ENCODE data around the gene CMA1.

CMA1 gene

GRCh38 chr14:24465805-24466204 is 42.3 kb downstream of the CMA1 start:
- Histone ChIP-seq H3K4me1 (ENCODE audit: control insufficient read depth, insufficient read depth, low read length) (no peaks in the 10 kb centered on the region), H3K9me3 (ENCODE audit: control insufficient read depth, insufficient read depth, low read length) (no peaks in the 10 kb centered on the region), H3K27me3 (ENCODE audit: control insufficient read depth, insufficient read depth, low read length) (no peaks in the 10 kb centered on the region), H3K27ac (ENCODE audit: low read length) (no peak overlapping the region), H3K4me3 (ENCODE audit: low read length) (no peak overlapping the region), H3K36me3 (ENCODE audit: control insufficient read depth, insufficient read depth, low read length) (no peaks in the 10 kb centered on the region)
- no peak for DNase-seq (ENCODE audit: low read depth, low spot score)
- WGBS (ENCODE audit: insufficient coverage, insufficient read length), result no CpG with 5 or more reads among the region's 3 CpGs

GRCh38 chr14:24465368-24465767 is 42.7 kb downstream of the CMA1 start:
- Histone ChIP-seq H3K27me3 (ENCODE audit: control insufficient read depth, insufficient read depth, low read length) (no peaks in the 10 kb centered on the region), H3K36me3 (ENCODE audit: control insufficient read depth, insufficient read depth, low read length) (no peaks in the 10 kb centered on the region), H3K9me3 (ENCODE audit: control insufficient read depth, insufficient read depth, low read length) (no peaks in the 10 kb centered on the region), H3K4me1 (ENCODE audit: control insufficient read depth, insufficient read depth, low read length) (no peaks in the 10 kb centered on the region), H3K27ac (ENCODE audit: low read length) (no peak overlapping the region), H3K4me3 (ENCODE audit: low read length) (no peak overlapping the region)
- DNase-seq (ENCODE audit: low read depth, low spot score), result no peak
- WGBS (ENCODE audit: insufficient coverage, insufficient read length), result no CpG with 5 or more reads among the region's 3 CpGs

GRCh38 chr14:24463884-24464785 is 43.9 kb downstream of the CMA1 start:
- Histone ChIP-seq H3K4me3 (ENCODE audit: low read length) (no peak overlapping the region), H3K36me3 (ENCODE audit: control insufficient read depth, insufficient read depth, low read length) (no peaks in the 10 kb centered on the region), H3K27ac (ENCODE audit: low read length) (no peak overlapping the region), H3K9me3 (ENCODE audit: control insufficient read depth, insufficient read depth, low read length) (no peaks in the 10 kb centered on the region), H3K4me1 (ENCODE audit: control insufficient read depth, insufficient read depth, low read length) (no peaks in the 10 kb centered on the region), H3K27me3 (ENCODE audit: control insufficient read depth, insufficient read depth, low read length) (no peaks in the 10 kb centered on the region)
- WGBS (ENCODE audit: insufficient coverage, insufficient read length), result no CpG with 5 or more reads among the region's 4 CpGs
- DNase-seq (ENCODE audit: low read depth, low spot score), result no peak

- no peak overlapping the region for H3K27ac ChIP-seq (ENCODE audit: low read length)
- no CpG with 5 or more reads among the region's 5 CpGs for WGBS (ENCODE audit: insufficient coverage, insufficient read length)
- H3K36me3 ChIP-seq (ENCODE audit: control insufficient read depth, insufficient read depth, low read length), result no peaks in the 10 kb centered on the region
- H3K4me1 ChIP-seq (ENCODE audit: control insufficient read depth, insufficient read depth, low read length), result no peaks in the 10 kb centered on the region
- no peaks in the 10 kb centered on the region for H3K9me3 ChIP-seq (ENCODE audit: control insufficient read depth, insufficient read depth, low read length)
- no peaks in the 10 kb centered on the region for H3K27me3 ChIP-seq (ENCODE audit: control insufficient read depth, insufficient read depth, low read length)
- no peak for DNase-seq (ENCODE audit: low read depth, low spot score)
- H3K4me3 ChIP-seq (ENCODE audit: low read length), result no peak overlapping the region
Measured at GRCh38 chr14:24463017-24463883, 44.8 kb downstream of the CMA1 start.

GRCh38 chr14:24461336-24461735 is 46.7 kb downstream of the CMA1 start:
- H3K27me3 ChIP-seq (ENCODE audit: control insufficient read depth, insufficient read depth, low read length), result no peaks in the 10 kb centered on the region
- no peaks in the 10 kb centered on the region for H3K9me3 ChIP-seq (ENCODE audit: control insufficient read depth, insufficient read depth, low read length)
- H3K4me1 ChIP-seq (ENCODE audit: control insufficient read depth, insufficient read depth, low read length), result no peaks in the 10 kb centered on the region
- no peak for DNase-seq (ENCODE audit: low read depth, low spot score)
- no peak overlapping the region for H3K4me3 ChIP-seq (ENCODE audit: low read length)
- H3K27ac ChIP-seq (ENCODE audit: low read length), result no peak overlapping the region
- no peaks in the 10 kb centered on the region for H3K36me3 ChIP-seq (ENCODE audit: control insufficient read depth, insufficient read depth, low read length)

- H3K36me3 ChIP-seq (ENCODE audit: control insufficient read depth, insufficient read depth, low read length), result no peaks in the 10 kb centered on the region
- no peak overlapping the region for H3K4me3 ChIP-seq (ENCODE audit: low read length)
- no peaks in the 10 kb centered on the region for H3K9me3 ChIP-seq (ENCODE audit: control insufficient read depth, insufficient read depth, low read length)
- DNase-seq (ENCODE audit: low read depth, low spot score), result no peak
- no peaks in the 10 kb centered on the region for H3K27me3 ChIP-seq (ENCODE audit: control insufficient read depth, insufficient read depth, low read length)
- H3K4me1 ChIP-seq (ENCODE audit: control insufficient read depth, insufficient read depth, low read length), result no peaks in the 10 kb centered on the region
- whole genome bisulfite sequencing (ENCODE audit: insufficient coverage, insufficient read length), result no CpG with 5 or more reads among the region's 3 CpGs
- no peak overlapping the region for H3K27ac ChIP-seq (ENCODE audit: low read length)
Measured at GRCh38 chr14:24459331-24459730, 48.7 kb downstream of the CMA1 start.

GRCh38 chr14:24458736-24459135 is 49.3 kb downstream of the CMA1 start:
- H3K36me3 ChIP-seq (ENCODE audit: control insufficient read depth, insufficient read depth, low read length), result no peaks in the 10 kb centered on the region
- no peak overlapping the region for H3K27ac ChIP-seq (ENCODE audit: low read length)
- H3K4me3 ChIP-seq (ENCODE audit: low read length), result no peak overlapping the region
- H3K27me3 ChIP-seq (ENCODE audit: control insufficient read depth, insufficient read depth, low read length), result no peaks in the 10 kb centered on the region
- DNase-seq (ENCODE audit: low read depth, low spot score), result no peak
- no peaks in the 10 kb centered on the region for H3K4me1 ChIP-seq (ENCODE audit: control insufficient read depth, insufficient read depth, low read length)
- no peaks in the 10 kb centered on the region for H3K9me3 ChIP-seq (ENCODE audit: control insufficient read depth, insufficient read depth, low read length)
- WGBS (ENCODE audit: insufficient coverage, insufficient read length), result no CpG with 5 or more reads among the region's 1 CpG

- no peak for DNase-seq (ENCODE audit: low read depth, low spot score)
- Histone ChIP-seq H3K9me3 (ENCODE audit: control insufficient read depth, insufficient read depth, low read length) (no peaks in the 10 kb centered on the region), H3K4me3 (ENCODE audit: low read length) (no peak overlapping the region), H3K4me1 (ENCODE audit: control insufficient read depth, insufficient read depth, low read length) (no peaks in the 10 kb centered on the region), H3K36me3 (ENCODE audit: control insufficient read depth, insufficient read depth, low read length) (no peaks in the 10 kb centered on the region), H3K27me3 (ENCODE audit: control insufficient read depth, insufficient read depth, low read length) (no peaks in the 10 kb centered on the region), H3K27ac (ENCODE audit: low read length) (no peak overlapping the region)
Measured at GRCh38 chr14:24456980-24457379, 51.1 kb downstream of the CMA1 start.

Measured in iPS DF 6.9 (cell line).